ENCODE results near the gene SEMA3B.

SEMA3B gene

GRCh38 chr3:50294089-50294488 is 25.1 kb downstream of the SEMA3B start:
- Histone ChIP-seq H3K9me3 (ENCODE audit: insufficient read depth, low read length) (no peaks in the 10 kb centered on the region), H4K20me1 (ENCODE audit: insufficient read depth, low read length) (no peaks in the 10 kb centered on the region), H3K36me3 (replicated peaks; ENCODE audit: low read depth, low read length) (peaks cover 17% of the 10 kb centered on the region), H3K9ac (ENCODE audit: low read length) (no peak overlapping the region), H3K27me3 (ENCODE audit: low read depth, low read length) (no peaks in the 10 kb centered on the region), H3K79me2 (ENCODE audit: low read length) (peaks cover 38% of the 10 kb centered on the region), H2AFZ (ENCODE audit: low read depth, low read length) (no peak overlapping the region), H3K27ac (ENCODE audit: low read length) (no peak overlapping the region), H3K4me2 (ENCODE audit: low read length) (no peak overlapping the region), H3K4me1 (ENCODE audit: low read length) (peaks cover 19% of the 10 kb centered on the region), H3K4me3 (ENCODE audit: low read length) (no peak overlapping the region)
- TF ChIP-seq CTCF (IDR thresholded peaks at IDR 0.05; ENCODE audit: low read depth, low read length) = no peak
- no peak for TF ChIP-seq EZH2phosphoT487 (IDR thresholded peaks at IDR 0.05; ENCODE audit: low read depth)

GRCh38 chr3:50294492-50295403 is 25.8 kb downstream of the SEMA3B start:
- Histone ChIP-seq H3K4me2 (ENCODE audit: low read length) (no peak overlapping the region), H3K4me1 (ENCODE audit: low read length) (peaks cover 20% of the 10 kb centered on the region), H3K9ac (ENCODE audit: low read length) (no peak overlapping the region), H3K9me3 (ENCODE audit: insufficient read depth, low read length) (no peaks in the 10 kb centered on the region), H4K20me1 (ENCODE audit: insufficient read depth, low read length) (no peaks in the 10 kb centered on the region), H3K27ac (ENCODE audit: low read length) (no peak overlapping the region), H3K4me3 (ENCODE audit: low read length) (no peak overlapping the region), H3K27me3 (ENCODE audit: low read depth, low read length) (no peaks in the 10 kb centered on the region), H3K36me3 (replicated peaks; ENCODE audit: low read depth, low read length) (peaks cover 10% of the 10 kb centered on the region), H2AFZ (ENCODE audit: low read depth, low read length) (no peak overlapping the region), H3K79me2 (ENCODE audit: low read length) (peaks cover 32% of the 10 kb centered on the region)
- TF ChIP-seq CTCF (IDR thresholded peaks at IDR 0.05; ENCODE audit: low read depth, low read length) (no peak), EZH2phosphoT487 (IDR thresholded peaks at IDR 0.05; ENCODE audit: low read depth) (no peak)

- no peak overlapping the region for H3K4me3 ChIP-seq (ENCODE audit: low read length)
- H3K9ac ChIP-seq (ENCODE audit: low read length) = no peak overlapping the region
- H4K20me1 ChIP-seq (ENCODE audit: insufficient read depth, low read length) = no peaks in the 10 kb centered on the region
- no peak for TF ChIP-seq CTCF (IDR thresholded peaks at IDR 0.05; ENCODE audit: low read depth, low read length)
- no peak for TF ChIP-seq EZH2phosphoT487 (IDR thresholded peaks at IDR 0.05; ENCODE audit: low read depth)
- H2AFZ ChIP-seq (ENCODE audit: low read depth, low read length) = no peak overlapping the region
- H3K4me1 ChIP-seq (ENCODE audit: low read length) = peaks cover 23% of the 10 kb centered on the region
- H3K27me3 ChIP-seq (ENCODE audit: low read depth, low read length) = no peaks in the 10 kb centered on the region
- H3K36me3 ChIP-seq (replicated peaks; ENCODE audit: low read depth, low read length) = no peaks in the 10 kb centered on the region
- no peaks in the 10 kb centered on the region for H3K9me3 ChIP-seq (ENCODE audit: insufficient read depth, low read length)
- H3K27ac ChIP-seq (ENCODE audit: low read length) = no peak overlapping the region
- no peak overlapping the region for H3K4me2 ChIP-seq (ENCODE audit: low read length)
- peaks cover 21% of the 10 kb centered on the region for H3K79me2 ChIP-seq (ENCODE audit: low read length)
Measured at GRCh38 chr3:50295553-50296431, 26.8 kb downstream of the SEMA3B start.
